Upper lobe of left lung (tissue), 4 donors: Measurements from ENCODE around the gene KRT4.

Source experiments
- CTCF ChIP-seq, 6 experiments: fragments of 450-650 bp in 4 of 6; fragments of 200-600 bp in 2 of 6; sonication (generic) in 2 of 6; IDR thresholded peaks; one replicate each; pipeline ENCODE4 v1.5.1; 2016 to 2019; ENCODE audit warnings: antibody characterized with exemption in 6 of 6
- POLR2A ChIP-seq, 4 donors: fragments of 450-650 bp; IDR thresholded peaks; one replicate each; pipeline ENCODE4 v1.5.1; 2016 to 2017; ENCODE audit warnings: antibody characterized with exemption in 4 of 4, mild to moderate bottlenecking in 2 of 4
- POLR2AphosphoS5 ChIP-seq, 2 donors: sonication (generic); formaldehyde crosslinking; IDR thresholded peaks; one replicate each; pipeline ENCODE4 v1.5.1; 2017; ENCODE audit warnings: antibody characterized with exemption in 2 of 2

- TF ChIP-seq CTCF (IDR thresholded peaks at IDR 0.05) (no peak), POLR2AphosphoS5 (IDR thresholded peaks at IDR 0.05) (no peak), POLR2A (IDR thresholded peaks at IDR 0.05) (no peak)
These were observed 817 bp upstream of the KRT4 start for GRCh38 chr12:52814710-52815155.
